ENCODE data around the gene RASA3. TPM values are rescaled to one million over a fixed set of nuclear protein-coding genes. Genes with fewer than 3 reads are reported as not detected.

The RASA3 gene
- total RNA-seq, 2 donors from 2014 or later: 10.2 to 13.2 TPM

GRCh38 chr13:113978741-113979481, 153.5 kb downstream of the RASA3 start:
- H3K4me3 ChIP-seq: no peak overlapping the region
- peaks cover 0 to 6% of the 10 kb centered on the region in 2 donors for H3K4me1 ChIP-seq
- no peak for TF ChIP-seq CTCF (IDR thresholded peaks at IDR 0.05)
- peaks cover 22% of the 10 kb centered on the region for H3K36me3 ChIP-seq
- H3K27me3 ChIP-seq: no peaks in the 10 kb centered on the region
- no peaks in the 10 kb centered on the region for H3K9me3 ChIP-seq
- no peak for DNase-seq (ENCODE audit: low spot score)
- H3K27ac ChIP-seq: no peak overlapping the region

GRCh38 chr13:113977976-113978375, 154.4 kb downstream of the RASA3 start:
- H3K4me3 ChIP-seq: no peak overlapping the region
- no peak overlapping the region for H3K27ac ChIP-seq
- no peaks in the 10 kb centered on the region for H3K9me3 ChIP-seq
- H3K4me1 ChIP-seq: peaks cover 0 to 6% of the 10 kb centered on the region in 2 donors
- TF ChIP-seq CTCF (IDR thresholded peaks at IDR 0.05): no peak
- H3K27me3 ChIP-seq: no peaks in the 10 kb centered on the region
- DNase-seq (ENCODE audit: low spot score): no peak
- H3K36me3 ChIP-seq: peaks cover 22% of the 10 kb centered on the region

- Histone ChIP-seq H3K27me3 (no peaks in the 10 kb centered on the region), H3K27ac (no peak overlapping the region), H3K4me3 (no peak overlapping the region), H3K4me1 (peaks cover 0 to 6% of the 10 kb centered on the region in 2 donors), H3K9me3 (no peaks in the 10 kb centered on the region), H3K36me3 (peaks cover 22% of the 10 kb centered on the region)
- no peak for DNase-seq (ENCODE audit: low spot score)
- no peak for TF ChIP-seq CTCF (IDR thresholded peaks at IDR 0.05)
Measured at GRCh38 chr13:113976711-113977684, 155.4 kb downstream of the RASA3 start.

- H3K4me3 ChIP-seq: no peak overlapping the region
- no peaks in the 10 kb centered on the region for H3K27me3 ChIP-seq
- peaks cover 22% of the 10 kb centered on the region for H3K36me3 ChIP-seq
- H3K9me3 ChIP-seq: no peaks in the 10 kb centered on the region
- no peak overlapping the region for H3K27ac ChIP-seq
- no peak for DNase-seq (ENCODE audit: low spot score)
- peaks cover 0 to 14% of the 10 kb centered on the region in 2 donors for H3K4me1 ChIP-seq
- no peak for TF ChIP-seq CTCF (IDR thresholded peaks at IDR 0.05)
Measured at GRCh38 chr13:113975416-113975815, 157.0 kb downstream of the RASA3 start.

GRCh38 chr13:113974304-113975281, 157.8 kb downstream of the RASA3 start:
- peaks cover 0 to 18% of the 10 kb centered on the region in 2 donors for H3K4me1 ChIP-seq
- H3K4me3 ChIP-seq: no peak overlapping the region
- no peak for TF ChIP-seq CTCF (IDR thresholded peaks at IDR 0.05)
- no peak overlapping the region for H3K27ac ChIP-seq
- DNase-seq (ENCODE audit: low spot score): no peak
- peaks cover 22% of the 10 kb centered on the region for H3K36me3 ChIP-seq
- H3K27me3 ChIP-seq: no peaks in the 10 kb centered on the region
- no peaks in the 10 kb centered on the region for H3K9me3 ChIP-seq

All from right atrium auricular region (tissue), 2 donors.